ENCODE data around the gene BOK. TPM values are rescaled to one million over a fixed set of nuclear protein-coding genes. Genes with fewer than 3 reads are reported as not detected.

BOK gene
- total RNA-seq, 6 experiments from 2014 or later, result 50.1 to 119 (median 90.5) TPM

- no peak for DNase-seq
- Histone ChIP-seq H3K27ac (no peak overlapping the region), H3K27me3 (no peaks in the 10 kb centered on the region), H3K9me3 (no peaks in the 10 kb centered on the region), H3K36me3 (peaks cover 0 to 35% (median 11%) of the 10 kb centered on the region in 4 donors), H3K4me1 (peaks cover 0 to 9% (median 0%) of the 10 kb centered on the region in 4 donors), H3K4me3 (no peak overlapping the region)
- whole genome bisulfite sequencing (ENCODE audit: insufficient coverage, low coverage, low lambda C conversion rate, missing lambda C conversion rate), result 90% methylated on average over 6 of the region's 12 CpGs
- intact Hi-C loops (cut with DNase I), result no loop called here
- ATAC-seq, result no peak
- TF ChIP-seq CTCF (IDR thresholded peaks at IDR 0.05), result no peak
- TF ChIP-seq POLR2A (IDR thresholded peaks at IDR 0.05), result no peak
Observed at GRCh38 chr2:241573741-241574140, 15.2 kb downstream of the BOK start.

GRCh38 chr2:241574911-241575623, 16.5 kb downstream of the BOK start:
- H3K4me3 ChIP-seq, result no peak overlapping the region
- peaks cover 0 to 22% (median 6%) of the 10 kb centered on the region in 4 donors for H3K36me3 ChIP-seq
- H3K27ac ChIP-seq, result no peak overlapping the region
- H3K27me3 ChIP-seq, result no peaks in the 10 kb centered on the region
- no peaks in the 10 kb centered on the region for H3K9me3 ChIP-seq
- DNase-seq (peak in 1 of 3 donors; percentile 22), ATAC-seq (peak in 2 of 4 donors; percentile 15 to 25)
- 79% methylated on average over 7 of the region's 7 CpGs for WGBS (ENCODE audit: insufficient coverage, low coverage, low lambda C conversion rate, missing lambda C conversion rate)
- TF ChIP-seq CTCF (IDR thresholded peaks at IDR 0.05) (no peak), POLR2A (IDR thresholded peaks at IDR 0.05) (no peak)
- H3K4me1 ChIP-seq, result peaks cover 0 to 9% (median 0%) of the 10 kb centered on the region in 4 donors
- intact Hi-C loops (cut with DNase I), result no loop called here

GRCh38 chr2:241575624-241576292, 17.2 kb downstream of the BOK start:
- no peaks in the 10 kb centered on the region for H3K9me3 ChIP-seq
- no peaks in the 10 kb centered on the region for H3K27me3 ChIP-seq
- H3K4me1 ChIP-seq, result peaks cover 0 to 9% (median 0%) of the 10 kb centered on the region in 4 donors
- H3K27ac ChIP-seq, result no peak overlapping the region
- intact Hi-C loops (cut with DNase I), result no loop called here
- TF ChIP-seq CTCF (IDR thresholded peaks at IDR 0.05) (no peak), POLR2A (IDR thresholded peaks at IDR 0.05) (no peak)
- DNase-seq (peak in 1 of 3 donors; percentile 30), ATAC-seq (peak in 3 of 4 donors; percentile 3 to 13 (median 8))
- 69% methylated on average over 4 of the region's 5 CpGs for WGBS (ENCODE audit: insufficient coverage, low coverage, low lambda C conversion rate, missing lambda C conversion rate)
- no peak overlapping the region for H3K4me3 ChIP-seq
- peaks cover 0 to 22% (median 6%) of the 10 kb centered on the region in 4 donors for H3K36me3 ChIP-seq

GRCh38 chr2:241576293-241576654, 17.7 kb downstream of the BOK start:
- Histone ChIP-seq H3K9me3 (no peaks in the 10 kb centered on the region), H3K4me3 (no peak overlapping the region), H3K27ac (no peak overlapping the region), H3K4me1 (peaks cover 0 to 9% (median 0%) of the 10 kb centered on the region in 4 donors), H3K27me3 (no peaks in the 10 kb centered on the region), H3K36me3 (peaks cover 0 to 21% (median 6%) of the 10 kb centered on the region in 4 donors)
- intact Hi-C loops (cut with DNase I), result no loop called here
- TF ChIP-seq POLR2A (IDR thresholded peaks at IDR 0.05), result no peak
- no peak for TF ChIP-seq CTCF (IDR thresholded peaks at IDR 0.05)
- ATAC-seq, result peak in 3 of 4 donors; percentile 14 to 22 (median 17)
- DNase-seq, result no peak
- WGBS (ENCODE audit: insufficient coverage, low coverage, low lambda C conversion rate, missing lambda C conversion rate), result 100% methylated on average over 1 of the region's 14 CpGs
